ENCODE measurements around the gene SLC25A4. TPM values are rescaled to one million over a fixed set of nuclear protein-coding genes. Genes with fewer than 3 reads are reported as not detected.

The SLC25A4 gene
- total RNA-seq, 1 experiment from 2014 or later: 40.2 TPM

GRCh38 chr4:185137233-185137925 lies 5.7 kb upstream of the SLC25A4 start:
- DNase-seq (ENCODE audit: low spot score) (no peak), ATAC-seq (peak; percentile 42)
- Mint-ChIP-seq H3K27ac (no peak overlapping the region), H3K27me3 (ENCODE audit: low read depth) (no peaks in the 10 kb centered on the region), H3K4me1 (peaks cover 7% of the 10 kb centered on the region), H3K9me3 (no peaks in the 10 kb centered on the region), H3K36me3 (no peaks in the 10 kb centered on the region), H3K4me3 (no peak overlapping the region)
- TF ChIP-seq ZNF512 (CRISPR knock-in tag; IDR thresholded peaks at IDR 0.05; ENCODE audit: borderline replicate concordance) (no peak), ERG (CRISPR knock-in tag; IDR thresholded peaks at IDR 0.05) (no peak), CTCF (IDR thresholded peaks at IDR 0.05) (no peak), AR (CRISPR knock-in tag; IDR thresholded peaks at IDR 0.05) (no peak), ZNF219 (CRISPR knock-in tag; IDR thresholded peaks at IDR 0.05; ENCODE audit: borderline replicate concordance) (no peak), SMAD4 (CRISPR knock-in tag; IDR thresholded peaks at IDR 0.05) (no peak), ATF2 (CRISPR knock-in tag; IDR thresholded peaks at IDR 0.05; ENCODE audit: borderline replicate concordance, low read depth) (no peak), ATF6 (CRISPR knock-in tag; IDR thresholded peaks at IDR 0.05) (no peak)
- POLR2A ChIA-PET: no interaction called here
- CTCF ChIA-PET: interaction anchor here (0.9 to 1.0 kb wide), 2 partner anchors 60 to 130 kb away, joined by 4 to 5 read pairs; no protein-coding TSS in a partner anchor

- POLR2A ChIA-PET: no interaction called here
- Mint-ChIP-seq H3K36me3 (no peaks in the 10 kb centered on the region), H3K9me3 (no peaks in the 10 kb centered on the region), H3K4me1 (peaks cover 9% of the 10 kb centered on the region), H3K4me3 (no peak overlapping the region), H3K27ac (no peak overlapping the region), H3K27me3 (ENCODE audit: low read depth) (no peaks in the 10 kb centered on the region)
- CTCF ChIA-PET: interaction anchor here (0.9 to 1.2 kb wide), 2 partner anchors 61 to 99 kb away, joined by 3 to 5 read pairs; no protein-coding TSS in a partner anchor
- DNase-seq (ENCODE audit: low spot score) (no peak), ATAC-seq (no peak)
- TF ChIP-seq E2F5 (CRISPR knock-in tag; IDR thresholded peaks at IDR 0.05) (no peak), GRHL2 (CRISPR knock-in tag; IDR thresholded peaks at IDR 0.05; ENCODE audit: insufficient replicate concordance, severe bottlenecking) (no peak), USF2 (CRISPR knock-in tag; IDR thresholded peaks at IDR 0.05) (no peak), ZNF512 (CRISPR knock-in tag; IDR thresholded peaks at IDR 0.05; ENCODE audit: borderline replicate concordance) (no peak)
Measured at GRCh38 chr4:185138161-185138560, 4.9 kb upstream of the SLC25A4 start.

Data from WTC11 (cell line).